ENCODE measurements around the gene TLN1.

Gene TLN1

DNA sequence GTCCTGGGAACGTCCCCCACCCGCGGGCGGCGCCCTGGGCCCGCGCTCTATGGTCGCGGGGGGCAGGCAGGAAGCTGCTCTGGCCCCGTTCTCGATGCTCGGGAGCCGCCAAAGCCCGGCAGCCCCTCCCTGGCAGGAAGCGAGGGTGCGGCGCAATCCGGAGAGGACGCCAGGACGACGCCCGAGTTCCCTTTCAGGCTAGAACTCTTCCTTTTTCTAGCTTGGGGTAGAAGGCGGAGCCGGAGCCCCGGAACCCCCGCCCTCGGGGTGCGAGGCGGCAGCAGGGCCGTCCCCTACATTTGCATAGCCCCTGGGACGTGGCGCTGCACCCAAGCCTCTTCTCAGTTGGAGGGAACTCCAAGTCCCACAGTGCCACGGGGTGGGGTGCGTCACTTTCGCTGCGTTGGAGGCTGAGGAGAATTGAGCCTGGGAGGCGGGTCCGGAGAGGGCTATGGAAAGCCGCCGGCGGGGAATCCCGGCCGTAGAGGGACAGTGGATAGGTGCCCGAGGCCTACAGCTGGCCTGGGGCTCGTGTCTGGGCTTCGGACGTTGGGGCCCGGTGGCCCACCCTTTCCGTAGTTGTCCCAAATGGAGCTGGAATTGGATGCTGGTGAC is at the start of gene TLN1, which contains the start of gene CREB3:
TSS of gene TLN1 (minus strand) at position 11 of the 615 bp plus-strand sequence. CDS start 6,501 bp downstream, outside the sequence.
TSS of gene CREB3 (plus strand) at position 482 of the 615 bp plus-strand sequence. CDS start at position 589, 107 bp downstream.
- DNase-seq (ENCODE audit: low spot score): peak; percentile 98

DNA sequence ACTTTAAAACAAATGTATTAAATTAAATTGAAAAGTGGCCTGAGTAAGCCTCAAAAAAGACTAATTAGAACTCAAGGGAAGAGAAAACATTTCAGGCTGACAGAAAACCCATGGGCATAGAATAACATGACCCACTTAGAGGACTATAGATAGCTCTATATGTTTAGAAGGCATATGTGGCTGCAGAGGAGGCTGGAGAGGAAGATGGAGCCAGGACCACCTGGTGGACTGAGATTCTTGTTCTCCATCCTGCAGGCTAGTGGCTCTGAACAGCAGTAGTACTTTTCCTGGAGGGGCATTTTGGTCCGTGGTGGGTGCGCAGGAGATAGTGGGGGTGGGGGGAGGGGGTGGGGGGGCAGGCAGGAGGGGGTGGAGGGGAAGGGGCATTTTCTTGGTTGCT is 49.1 kb upstream of the TLN1 start:
- no peak for DNase-seq (ENCODE audit: low spot score)

- no peak for DNase-seq (ENCODE audit: low spot score)
Observed at GRCh38 chr9:35778496-35778895, 46.5 kb upstream of the TLN1 start.

- no peak for DNase-seq (ENCODE audit: low spot score)
Observed at GRCh38 chr9:35776018-35776417, 44.0 kb upstream of the TLN1 start.

DNA sequence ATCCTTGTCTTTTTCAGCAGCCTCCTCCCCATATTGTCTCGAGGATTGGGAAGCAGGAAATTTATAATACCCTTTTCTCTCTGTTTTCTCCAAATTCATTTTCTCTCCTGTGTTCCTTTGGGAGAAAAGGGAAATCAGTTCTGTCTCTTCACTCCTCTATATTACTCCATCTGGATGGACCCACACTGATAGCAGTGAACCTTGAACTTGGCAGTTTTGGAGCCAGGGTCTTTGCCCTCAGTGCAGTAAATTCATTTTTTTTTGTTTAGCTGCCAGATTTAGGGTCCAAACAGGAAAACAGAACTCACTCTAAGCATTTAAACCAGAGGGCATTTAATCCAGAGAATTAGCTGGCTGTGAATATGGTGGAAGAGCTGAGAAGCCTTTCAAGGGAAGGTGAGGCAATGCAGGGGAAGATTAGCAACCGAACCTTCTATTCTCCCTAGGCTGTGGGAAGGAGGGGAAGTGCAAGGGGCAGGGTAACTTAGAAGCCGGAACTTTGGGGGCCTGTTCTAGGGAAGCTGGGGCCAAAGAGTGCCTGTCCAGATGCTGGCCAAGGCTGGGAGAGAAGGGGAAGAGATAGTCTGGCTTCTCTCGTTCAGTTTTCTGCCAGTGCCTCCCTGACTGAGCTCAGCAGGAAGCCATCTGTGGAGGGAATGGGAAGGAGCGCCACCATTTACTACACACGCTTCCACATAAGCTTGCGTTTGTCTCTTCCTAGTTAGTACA is 43.1 kb upstream of the TLN1 start:
- no peak for DNase-seq (ENCODE audit: low spot score)

GRCh38 chr9:35771943-35772342 is 39.9 kb upstream of the TLN1 start:
- no peak for DNase-seq (ENCODE audit: low spot score)

GRCh38 chr9:35771534-35771933 is 39.5 kb upstream of the TLN1 start:
- no peak for DNase-seq (ENCODE audit: low spot score)

DNA sequence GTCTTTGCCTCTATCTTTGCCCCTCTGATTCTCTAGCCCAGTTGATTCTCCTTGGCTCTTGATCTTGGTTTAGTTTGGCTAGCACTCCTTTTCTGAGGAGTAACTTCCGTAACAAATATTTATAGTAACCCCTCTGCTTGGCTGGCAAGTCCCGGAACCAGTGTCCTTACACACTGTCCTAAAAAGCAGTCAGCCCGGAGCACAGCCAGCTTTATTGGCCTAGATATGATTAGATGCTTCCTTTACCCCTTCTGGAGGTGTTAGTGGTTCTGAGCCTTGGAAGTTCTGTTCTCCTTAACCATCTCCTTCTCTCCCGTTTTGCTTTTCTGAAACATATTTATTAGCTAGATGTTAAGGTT is 39.1 kb upstream of the TLN1 start:
- DNase-seq (ENCODE audit: low spot score): no peak

DNA sequence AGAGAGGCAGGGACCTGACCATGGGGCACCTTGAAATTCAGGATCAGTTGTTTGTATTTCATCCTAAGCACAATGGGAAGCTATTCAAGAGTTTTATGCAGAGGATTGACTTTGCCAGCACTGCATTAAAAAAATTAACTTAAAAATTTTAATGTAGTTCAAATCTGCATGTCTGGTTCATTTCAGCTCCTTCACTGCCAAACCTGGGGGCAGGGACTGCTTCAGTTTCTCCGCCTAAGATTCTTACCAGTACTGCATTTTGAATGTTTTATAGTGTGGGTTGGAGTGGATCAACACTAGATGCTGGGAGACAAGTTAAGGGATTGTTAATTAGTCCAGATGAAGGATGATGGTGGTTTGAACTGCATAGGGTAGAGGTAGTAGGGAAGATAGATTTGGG is 37.8 kb upstream of the TLN1 start:
- DNase-seq (ENCODE audit: low spot score): no peak

DNA sequence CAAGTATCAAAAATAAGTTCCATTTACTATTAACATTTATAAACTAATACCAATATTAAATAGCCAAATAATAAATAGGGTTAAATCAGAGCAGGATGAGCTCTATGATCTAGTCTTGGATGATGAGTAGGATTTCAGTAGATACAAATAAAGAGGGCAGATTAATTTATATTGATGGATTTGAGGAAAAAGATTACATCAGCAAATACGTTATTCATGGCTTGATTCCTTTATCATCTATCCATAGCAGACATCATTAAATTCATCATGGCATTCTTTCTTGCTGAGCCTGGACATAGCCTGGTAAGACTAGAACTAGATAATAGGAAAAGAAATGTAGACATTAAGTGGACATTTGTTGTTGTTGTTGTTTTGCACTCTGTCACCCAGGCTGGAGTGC is 35.5 kb upstream of the TLN1 start:
- no peak for DNase-seq (ENCODE audit: low spot score)

- no peak for DNase-seq (ENCODE audit: low spot score)
Observed at GRCh38 chr9:35766997-35767396, 35.0 kb upstream of the TLN1 start.

- DNase-seq (ENCODE audit: low spot score): no peak
Observed at GRCh38 chr9:35763803-35764202, 31.8 kb upstream of the TLN1 start.

- DNase-seq (ENCODE audit: low spot score): no peak
Observed at GRCh38 chr9:35763181-35763580, 31.2 kb upstream of the TLN1 start.

- no peak for DNase-seq (ENCODE audit: low spot score)
Observed at GRCh38 chr9:35760651-35761050, 28.7 kb upstream of the TLN1 start.

- DNase-seq (ENCODE audit: low spot score): no peak
Observed at GRCh38 chr9:35759795-35760194, 27.8 kb upstream of the TLN1 start.

GRCh38 chr9:35758475-35759050 is 26.6 kb upstream of the TLN1 start:
- no peak for DNase-seq (ENCODE audit: low spot score)

- DNase-seq (ENCODE audit: low spot score): no peak
Observed at GRCh38 chr9:35757892-35758275, 25.9 kb upstream of the TLN1 start.

DNA sequence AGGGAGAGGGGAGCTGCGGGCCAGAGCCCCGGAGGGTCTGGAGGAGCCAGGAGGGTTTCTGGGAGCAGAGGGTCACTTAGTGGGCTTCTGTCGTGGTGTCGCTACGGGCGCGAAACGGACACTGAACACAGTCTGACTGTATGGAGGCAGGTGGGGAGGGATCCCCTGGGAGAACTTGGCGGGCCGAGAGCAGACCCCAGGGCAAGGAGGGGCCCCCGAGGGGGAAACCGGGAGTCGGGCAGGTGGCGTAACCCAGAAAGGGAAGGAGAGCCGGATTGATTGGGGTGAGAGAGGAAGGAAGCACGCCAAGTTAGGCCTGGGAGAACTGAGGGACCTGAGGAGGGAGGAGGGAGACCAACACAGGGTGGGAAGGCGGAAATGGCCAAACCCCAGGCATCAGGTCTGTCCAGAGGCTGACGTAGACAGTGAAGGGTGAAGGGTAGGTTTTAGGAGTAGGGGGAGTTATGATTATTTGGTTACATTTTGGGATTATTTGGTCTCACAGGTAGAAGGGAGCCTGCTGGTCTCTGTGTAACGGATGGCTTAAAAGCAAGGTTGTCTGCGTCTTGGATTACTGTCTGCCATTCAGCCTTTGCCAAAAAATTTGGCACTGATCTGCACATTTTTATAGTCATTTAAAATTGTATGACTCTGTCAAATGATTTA is 25.4 kb upstream of the TLN1 start:
- peak; percentile 34 for DNase-seq (ENCODE audit: low spot score)

- peak; percentile 58 for DNase-seq (ENCODE audit: low spot score)
Observed at GRCh38 chr9:35756275-35757225, 24.6 kb upstream of the TLN1 start.

- DNase-seq (ENCODE audit: low spot score): no peak
Observed at GRCh38 chr9:35755071-35755470, 23.1 kb upstream of the TLN1 start.

DNA sequence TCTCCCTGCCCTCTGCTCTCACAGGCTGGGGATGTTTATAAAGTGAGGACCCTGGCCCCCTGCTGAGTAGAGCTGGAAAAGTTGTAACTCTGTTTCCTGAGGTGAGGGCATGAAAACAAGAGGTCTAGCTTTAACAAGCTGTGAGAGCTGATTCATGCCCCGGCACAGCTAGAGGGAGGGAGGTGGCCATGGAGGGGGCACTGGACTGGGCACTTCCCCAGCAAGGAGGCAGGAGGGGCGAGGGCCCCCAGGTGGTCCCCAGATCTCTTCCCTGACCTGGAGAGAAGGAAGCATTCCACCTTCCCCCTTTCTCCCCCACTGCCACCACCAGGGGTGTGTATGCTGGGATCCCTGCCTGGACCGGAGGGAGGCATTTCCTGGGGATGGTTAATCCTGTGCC is 22.3 kb upstream of the TLN1 start, which contains the start of gene MSMP:
TSS of gene MSMP (minus strand) at position 13 of the 400 bp plus-strand sequence. CDS start 147 bp downstream, outside the sequence.
- no peak for DNase-seq (ENCODE audit: low spot score)

- no peak for DNase-seq (ENCODE audit: low spot score)
Observed at GRCh38 chr9:35753466-35753865, 21.5 kb upstream of the TLN1 start.
